ENCODE data around the gene CMSS1.
"Not testable (repeated sequence)": the region's sequence is repeated elsewhere in the genome, so short reads cannot be mapped to it uniquely, and the experiment has no call there.

The CMSS1 gene

DNA sequence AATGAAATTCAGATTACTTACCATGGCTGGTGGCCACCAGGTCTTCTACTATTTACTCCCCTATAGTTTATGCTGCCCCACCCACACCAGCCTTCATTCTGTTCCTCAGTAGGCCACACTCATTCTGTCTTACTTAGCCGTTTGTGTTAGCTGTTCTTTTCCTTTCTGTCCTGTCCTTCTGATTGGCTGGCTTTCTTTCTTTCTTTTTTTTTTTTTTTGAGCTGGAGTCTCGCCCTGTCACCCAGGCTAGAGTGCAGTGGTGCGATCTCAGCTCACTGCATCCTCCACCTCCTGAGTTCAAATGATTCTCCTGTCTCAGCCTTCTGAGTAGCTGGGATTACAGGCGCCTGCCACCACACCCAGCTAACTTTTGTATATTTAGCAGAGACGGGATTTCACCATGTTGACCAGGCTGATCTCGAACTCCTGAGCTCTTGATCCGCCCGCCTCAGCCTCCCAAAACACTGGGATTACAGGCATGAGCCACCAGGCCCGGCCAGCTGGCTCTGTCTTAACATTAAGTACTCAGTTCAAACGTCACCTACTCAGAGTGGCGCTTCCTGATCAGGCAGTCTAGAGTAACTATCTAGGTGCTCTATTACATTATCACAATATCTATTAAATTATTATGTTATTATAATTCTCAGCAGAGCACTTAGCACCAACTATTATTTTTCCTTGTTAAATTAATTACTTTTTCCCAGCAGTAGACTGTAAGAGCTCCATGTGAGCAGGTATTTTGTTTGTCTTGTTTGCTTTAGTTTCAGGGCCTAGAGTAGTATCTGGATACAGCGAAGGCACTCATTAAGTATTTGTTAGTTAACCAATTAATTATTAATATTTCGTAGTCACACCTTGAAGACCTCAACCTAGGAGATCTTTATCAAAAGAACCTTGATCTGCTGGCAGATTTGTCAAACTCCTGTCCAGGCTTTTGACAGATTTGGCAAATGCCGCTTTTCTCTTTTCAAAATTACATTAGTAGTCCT, 6.4 kb downstream of the CMSS1 start:
- DNase-seq, result no peak

DNA sequence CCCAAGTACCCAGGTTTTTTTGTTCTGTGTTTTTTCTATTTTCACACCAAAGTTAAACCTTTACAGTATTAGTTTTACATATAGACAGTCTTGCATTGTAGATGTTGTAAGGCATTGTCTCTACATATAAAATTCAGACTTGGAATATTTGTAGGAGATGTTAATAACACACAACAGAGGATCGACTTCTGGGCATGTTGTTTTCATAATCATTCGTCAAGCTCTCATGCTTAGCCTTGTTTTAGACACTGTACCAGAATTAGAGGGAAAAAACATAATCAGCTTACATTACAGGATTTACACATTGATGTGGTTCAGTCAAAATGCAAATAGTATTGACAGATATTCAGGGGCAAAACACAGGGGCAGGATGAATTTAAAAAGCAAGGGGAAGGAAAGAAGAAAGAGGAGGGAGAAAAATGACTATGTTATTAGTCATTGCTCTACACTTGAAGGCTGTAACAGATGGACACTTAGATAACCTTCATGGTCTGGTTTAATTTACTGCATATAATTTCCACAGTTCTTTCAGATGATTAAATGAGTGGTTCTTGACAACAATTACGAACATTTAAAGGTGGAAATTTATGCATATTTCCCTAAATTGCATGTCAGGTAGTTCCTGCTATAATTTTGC, 7.5 kb downstream of the CMSS1 start:
- DNase-seq, result no peak

DNA sequence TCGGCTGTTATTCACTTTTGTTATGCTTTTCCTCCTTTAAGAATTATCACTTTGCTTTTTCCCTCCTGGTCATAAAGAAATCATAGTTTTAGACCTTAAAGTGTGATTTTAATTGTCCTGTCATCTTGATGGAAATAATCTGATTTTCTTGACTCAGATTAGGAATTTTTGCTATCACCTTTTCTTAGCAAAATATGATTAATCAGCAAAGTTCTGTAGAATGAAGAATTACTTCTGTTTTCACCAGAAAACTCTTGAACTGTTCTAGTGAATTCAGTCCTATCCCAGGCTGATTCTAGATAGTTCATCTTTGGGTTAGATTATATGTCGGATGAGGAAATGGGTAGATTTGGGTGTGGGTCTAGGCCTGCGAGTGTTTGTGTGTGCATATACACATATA, 12.2 kb downstream of the CMSS1 start:
- no peak for DNase-seq

DNA sequence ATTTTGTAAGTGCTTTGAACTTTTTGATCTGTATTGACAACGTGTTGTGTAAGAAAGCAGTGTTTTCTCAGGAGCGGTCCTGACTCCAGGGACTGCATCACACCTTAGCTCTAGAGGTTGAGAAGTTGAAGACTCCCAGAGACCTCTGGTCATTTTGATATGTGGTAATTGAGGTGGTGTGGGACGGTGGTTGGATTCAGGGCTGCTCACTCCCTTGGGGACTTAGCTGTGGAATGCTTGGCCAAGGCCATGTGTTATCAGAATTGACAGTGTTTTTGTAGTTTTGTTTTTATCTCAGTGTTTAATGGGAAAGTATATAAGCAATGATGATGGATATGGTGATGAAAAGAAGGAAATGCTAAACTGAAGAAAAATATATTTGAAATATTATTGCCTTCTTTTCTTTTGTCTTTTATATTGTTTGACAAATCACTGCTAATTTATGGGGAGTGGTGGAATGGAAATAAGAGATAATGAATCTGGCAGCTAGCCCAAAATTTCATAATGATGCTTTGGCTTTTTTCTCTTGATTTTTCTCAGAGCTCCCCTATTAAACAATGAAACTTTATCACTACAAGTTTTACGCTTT, 16.0 kb downstream of the CMSS1 start:
- no peak for DNase-seq

DNA sequence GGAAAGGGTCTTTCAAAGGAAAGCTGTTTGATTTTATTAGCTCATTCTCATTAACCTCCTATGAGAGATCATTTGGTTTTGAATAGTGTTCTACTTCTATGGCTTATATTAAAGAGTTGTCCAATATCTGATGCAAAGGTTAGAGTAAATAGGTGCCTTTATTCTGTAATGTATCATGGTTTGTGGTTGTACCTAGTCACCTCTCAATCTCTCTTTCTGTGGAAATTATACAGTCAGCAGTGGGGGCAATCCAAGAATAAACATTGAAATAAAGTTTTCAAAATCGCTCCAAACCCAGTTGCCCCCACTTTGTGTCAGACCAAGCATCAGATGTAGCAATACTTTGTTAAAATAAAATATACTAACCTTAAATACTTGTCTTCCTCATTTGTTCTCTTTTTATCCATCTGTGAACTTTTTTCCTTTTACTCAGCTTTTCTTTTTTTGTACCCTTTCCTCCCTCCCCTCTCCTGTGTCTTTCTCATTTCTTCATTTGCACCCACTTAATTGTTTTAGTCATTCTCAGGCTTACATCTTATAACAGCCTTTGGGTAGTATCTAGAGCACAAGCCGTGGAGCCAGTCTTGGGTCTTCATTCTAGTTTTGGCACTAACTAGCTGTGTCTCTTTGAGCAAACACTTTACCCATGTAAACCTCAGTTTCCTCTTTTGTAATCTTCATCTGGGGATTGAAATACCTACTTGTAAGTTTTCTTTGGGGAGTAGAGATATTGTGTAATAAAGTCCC, 16.7 kb downstream of the CMSS1 start:
- no peak for DNase-seq

DNA sequence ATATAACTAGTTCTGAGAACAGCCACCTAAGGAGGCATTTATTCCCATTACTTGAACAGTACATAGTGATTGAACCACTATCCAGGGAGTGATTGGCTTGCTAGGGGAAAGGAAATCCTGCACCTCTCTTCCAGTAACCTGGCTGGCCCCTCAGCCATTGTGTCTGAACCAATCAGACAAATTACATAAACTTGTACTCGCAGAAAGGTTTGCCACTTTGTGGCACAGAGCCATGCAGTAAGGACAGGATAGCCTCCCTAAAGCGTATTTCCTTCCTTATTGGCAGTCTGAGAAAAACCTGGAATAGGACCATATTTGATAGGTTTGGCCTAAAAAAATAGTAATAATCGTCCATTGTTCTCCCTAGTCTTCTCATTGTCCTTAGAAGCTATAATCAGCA, 19.0 kb downstream of the CMSS1 start:
- DNase-seq, result no peak

DNA sequence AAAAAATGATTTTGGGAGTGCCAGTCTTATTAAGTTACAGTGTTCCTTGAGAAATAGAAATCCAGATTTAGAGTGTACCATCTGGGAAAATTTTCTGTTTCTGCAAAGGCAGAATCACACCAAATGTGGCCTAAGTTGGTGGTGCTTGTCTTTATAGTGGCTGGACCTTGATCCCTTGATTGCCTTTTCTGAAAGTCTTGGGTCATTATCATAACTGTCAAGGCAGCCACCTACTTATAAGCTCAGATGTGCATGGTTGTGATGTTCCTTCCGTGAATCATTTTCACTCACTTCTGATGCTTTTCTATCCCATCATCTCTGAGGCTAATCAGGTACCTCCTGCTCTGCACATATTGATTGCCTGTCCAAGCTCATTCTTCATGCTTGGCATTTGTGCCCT, 20.1 kb downstream of the CMSS1 start:
- DNase-seq, result no peak

DNA sequence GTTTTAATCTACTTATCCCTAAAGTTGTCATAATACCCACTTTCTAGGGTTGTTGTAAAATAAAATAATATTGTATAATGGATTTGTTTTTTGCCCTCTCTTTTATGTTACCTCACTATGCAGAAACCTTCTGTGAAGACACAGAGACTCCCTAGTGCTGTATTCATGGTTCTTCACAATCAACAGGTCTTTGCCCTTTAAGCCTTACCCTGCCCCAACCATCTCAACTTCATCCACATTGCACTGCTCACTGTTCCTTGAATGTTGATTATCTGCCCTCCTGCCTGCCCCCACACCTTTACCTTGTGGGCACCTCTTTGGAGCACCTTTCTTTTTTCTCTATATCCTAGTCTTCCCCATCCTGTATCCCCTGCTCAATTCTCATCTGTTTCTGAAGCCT, 21.1 kb downstream of the CMSS1 start:
- DNase-seq, result no peak

DNA sequence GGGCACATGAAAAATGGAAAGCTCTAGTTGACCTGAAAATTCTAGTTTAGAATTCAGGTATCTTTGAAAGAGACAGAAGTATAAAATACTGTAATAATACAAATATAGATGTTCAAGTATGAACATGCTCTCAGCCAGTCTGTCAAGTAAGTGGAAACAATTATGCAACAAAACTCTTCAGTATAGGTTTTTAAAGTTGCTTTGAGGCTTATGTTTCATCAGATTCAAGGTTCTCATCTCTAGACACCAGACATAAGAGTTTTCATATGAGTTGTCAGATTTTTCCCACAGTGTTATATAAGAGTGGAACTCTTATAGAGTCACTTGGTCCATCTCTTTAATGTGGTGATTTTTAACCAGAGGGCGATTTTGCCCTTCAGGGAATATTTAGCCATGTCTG, 22.0 kb downstream of the CMSS1 start:
- DNase-seq, result no peak

DNA sequence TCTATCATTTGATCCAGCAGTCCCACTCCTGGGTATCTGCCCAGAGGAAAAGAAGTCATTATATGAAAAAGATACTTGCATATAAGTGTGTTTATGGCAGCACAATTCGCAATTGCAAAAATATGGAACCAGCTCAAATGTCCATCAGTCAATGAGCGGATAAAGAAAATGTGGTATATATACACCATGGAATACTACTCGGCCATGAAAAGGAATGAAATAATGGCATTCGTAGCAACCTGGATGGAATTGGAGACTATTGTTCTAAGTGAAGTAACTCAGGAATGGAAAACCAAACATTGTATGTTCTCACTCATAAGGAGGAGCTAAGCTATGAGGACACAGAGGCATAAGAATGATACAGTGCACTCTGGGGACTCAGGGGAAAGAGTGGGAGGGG, 24.3 kb downstream of the CMSS1 start:
- not testable (repeated sequence) for DNase-seq

DNA sequence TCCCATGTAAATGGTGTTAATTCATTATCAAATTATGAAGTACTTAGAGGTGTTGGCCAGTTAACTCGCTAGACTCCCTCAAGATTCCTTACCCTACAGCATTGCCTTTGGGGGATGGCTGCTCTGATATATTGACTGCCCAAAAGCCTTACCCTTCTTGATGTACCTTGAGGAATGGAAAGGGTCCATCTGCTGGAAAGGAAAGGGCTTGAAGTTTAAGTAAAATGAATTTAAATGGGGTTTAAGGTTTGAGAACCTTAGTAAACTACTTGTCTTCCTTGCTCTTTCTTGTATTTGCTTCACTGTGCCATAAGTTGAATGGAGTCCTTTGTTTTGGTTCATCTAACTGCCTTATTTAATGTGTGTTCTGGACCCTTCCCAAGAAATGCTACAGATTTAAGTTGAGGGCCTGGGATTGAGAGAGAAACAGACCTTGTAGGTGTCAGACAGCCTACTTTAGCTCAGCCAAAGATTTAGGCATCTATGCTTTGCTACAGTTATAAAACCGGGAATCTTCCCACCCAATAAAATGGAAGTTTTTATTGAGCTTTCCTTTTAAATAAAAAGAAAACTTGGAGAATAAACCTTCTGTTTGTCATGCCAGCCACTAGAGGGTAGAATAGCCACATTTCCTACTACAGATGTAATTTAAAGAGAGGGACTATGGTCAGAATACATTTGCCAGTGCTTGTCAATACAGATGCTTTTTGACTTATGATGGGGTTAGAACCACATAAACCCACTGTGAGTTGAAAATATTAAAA, 25.3 kb downstream of the CMSS1 start:
- DNase-seq, result no peak

DNA sequence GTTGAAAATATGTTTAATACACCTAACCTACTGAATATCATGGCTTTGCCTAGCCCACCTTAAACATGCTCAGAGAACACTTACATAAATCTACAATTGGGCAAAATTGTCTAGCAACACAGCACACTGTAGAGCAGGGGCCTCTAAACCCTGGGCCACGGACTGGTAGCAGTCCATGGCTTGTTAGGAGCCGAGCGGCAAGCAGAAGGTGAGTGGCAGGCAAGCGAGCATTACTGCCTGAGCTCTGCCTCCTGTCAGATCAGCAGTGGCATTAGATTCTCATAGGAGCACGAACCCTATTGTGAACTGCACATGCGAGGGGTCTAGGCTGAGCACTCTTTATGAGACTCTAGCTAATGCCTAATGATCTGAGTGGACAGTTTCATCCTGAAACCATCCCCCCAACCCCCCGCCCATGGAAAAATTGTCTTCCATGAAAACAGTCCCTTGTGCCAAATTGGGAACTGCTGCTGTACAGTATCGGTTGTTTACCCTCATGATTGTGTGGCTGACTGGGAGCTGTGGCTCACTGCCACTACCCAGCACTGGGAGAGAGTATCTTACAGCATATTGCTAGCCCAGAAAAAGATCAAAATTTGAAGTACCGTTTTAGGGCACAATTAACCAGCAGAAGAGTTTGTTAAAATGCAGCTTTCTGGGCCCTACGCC, 26.1 kb downstream of the CMSS1 start:
- no peak for DNase-seq

DNA sequence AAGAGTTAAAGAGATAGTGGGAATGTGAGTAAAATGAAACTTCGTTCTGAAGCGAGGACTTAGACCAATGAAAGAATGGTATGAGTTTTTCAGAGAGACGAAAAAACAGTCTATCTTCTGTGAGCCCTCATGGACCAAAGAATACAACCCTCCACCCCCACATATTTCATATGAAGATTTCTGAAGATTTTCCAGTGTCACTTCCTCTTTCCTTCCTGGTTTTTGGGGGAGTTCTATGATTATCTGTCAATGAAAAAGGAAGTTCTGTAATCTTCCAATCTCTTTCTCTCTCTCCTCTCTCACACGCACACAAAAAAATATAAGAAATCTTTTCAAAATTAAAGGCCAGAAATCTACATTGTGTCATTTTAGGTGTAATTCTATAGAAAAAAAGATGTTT, 27.7 kb downstream of the CMSS1 start:
- no peak for DNase-seq

DNA sequence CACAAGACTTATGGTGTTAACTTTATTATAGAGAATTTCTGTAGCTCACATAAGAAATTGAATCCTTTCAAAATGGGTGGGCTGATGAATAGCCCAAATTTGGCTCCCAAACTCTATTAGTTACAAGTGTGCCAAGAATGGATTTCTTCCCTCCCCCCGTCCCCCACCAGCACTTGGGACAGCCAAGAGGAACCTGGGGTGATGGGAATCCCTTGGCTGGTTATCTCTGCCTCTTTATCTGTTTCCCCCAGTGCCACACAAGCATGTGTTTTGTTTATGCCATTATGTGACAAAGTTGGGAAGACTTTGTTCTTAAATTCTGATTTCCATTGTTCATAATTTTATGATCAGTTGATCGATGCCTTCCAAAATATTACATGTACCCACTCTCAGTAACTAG, 28.3 kb downstream of the CMSS1 start:
- no peak for DNase-seq

DNA sequence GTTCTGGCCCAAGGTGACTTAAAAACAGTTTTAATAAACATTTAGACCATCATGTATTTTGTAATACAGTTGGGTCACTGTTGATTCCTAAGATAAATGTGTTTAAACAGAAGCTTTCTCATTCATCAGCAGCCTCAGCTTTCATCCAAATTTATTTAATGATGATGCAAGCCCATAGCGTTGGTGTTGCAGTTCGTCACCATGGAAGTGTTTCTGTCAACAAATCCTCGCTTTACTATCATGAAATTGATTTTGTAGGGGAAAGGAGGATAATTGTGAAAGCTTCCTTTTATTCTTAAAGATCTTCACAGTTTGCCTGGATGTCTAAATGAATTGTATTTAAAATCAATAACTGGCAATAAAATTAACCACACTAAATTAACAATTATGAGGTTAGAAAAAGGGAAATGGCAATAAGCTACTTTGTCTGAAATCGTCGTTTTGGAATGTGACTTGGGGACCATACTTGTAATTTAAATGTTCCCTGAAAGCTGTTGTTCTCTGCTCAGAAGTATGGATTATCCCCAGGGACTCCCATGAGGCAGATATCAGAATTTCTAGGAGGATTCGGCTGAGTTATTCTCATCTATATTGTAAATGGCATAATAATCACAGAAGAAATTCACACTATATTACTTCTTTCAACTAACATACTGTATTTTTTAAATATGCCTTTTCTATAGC, 29.0 kb downstream of the CMSS1 start:
- no peak for DNase-seq

DNA sequence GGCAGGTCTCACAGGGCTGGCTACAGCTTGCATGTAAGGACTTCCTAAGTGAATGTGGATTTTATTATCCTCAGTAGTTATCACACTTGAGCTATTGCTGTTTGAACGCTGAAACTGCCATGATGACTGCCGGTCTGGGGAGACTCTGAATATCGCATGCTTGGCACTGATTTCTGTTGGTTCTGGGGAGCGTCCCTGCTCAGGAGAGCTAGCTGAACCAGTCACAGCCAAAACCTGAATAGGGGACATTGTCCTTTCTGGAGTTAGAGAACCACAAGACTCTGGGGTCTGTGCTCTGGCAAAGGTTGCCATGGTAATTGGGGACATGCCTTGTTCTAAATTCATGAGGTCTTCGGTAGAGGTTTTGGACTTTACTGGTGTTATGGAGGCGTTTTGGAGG, 30.8 kb downstream of the CMSS1 start:
- DNase-seq, result no peak

DNA sequence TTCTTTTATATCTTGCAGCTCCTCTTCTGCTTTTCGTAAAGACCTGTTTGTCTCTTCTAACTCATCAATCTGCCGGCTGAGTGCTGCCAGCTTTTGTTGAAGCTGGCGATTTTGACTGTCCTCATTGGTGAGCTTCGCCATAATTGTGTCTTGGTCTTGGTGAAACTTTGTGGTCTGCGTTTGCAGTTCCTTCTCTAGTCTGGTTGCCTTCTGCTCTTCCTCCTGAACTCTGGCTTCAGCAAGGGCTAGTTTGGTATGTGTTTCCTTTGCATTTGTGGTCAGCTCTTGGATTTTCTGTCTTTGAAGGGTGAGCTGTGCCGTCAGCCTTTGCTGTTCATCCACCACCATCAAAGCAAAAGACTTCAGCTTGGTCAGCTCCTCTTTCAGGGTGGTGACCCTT, 32.9 kb downstream of the CMSS1 start:
- no peak for DNase-seq

DNA sequence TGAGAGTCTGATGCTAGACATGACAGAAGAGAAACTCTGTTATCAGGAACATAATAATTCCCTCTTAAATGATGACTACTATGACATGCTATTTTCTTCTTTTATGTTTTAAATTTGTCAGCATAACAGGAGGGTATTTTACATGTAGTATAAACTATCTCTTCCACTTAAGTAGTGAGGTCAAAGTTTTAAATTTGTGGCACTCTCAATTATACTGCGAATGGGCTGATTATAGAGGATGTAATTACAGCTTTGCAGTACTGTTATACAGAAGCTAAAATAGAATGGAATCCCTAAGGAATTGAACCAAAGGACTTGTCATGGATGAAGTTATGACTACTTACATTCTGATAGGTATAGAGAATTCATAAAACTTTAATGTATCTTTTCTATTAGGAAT, 34.3 kb downstream of the CMSS1 start:
- DNase-seq, result no peak

DNA sequence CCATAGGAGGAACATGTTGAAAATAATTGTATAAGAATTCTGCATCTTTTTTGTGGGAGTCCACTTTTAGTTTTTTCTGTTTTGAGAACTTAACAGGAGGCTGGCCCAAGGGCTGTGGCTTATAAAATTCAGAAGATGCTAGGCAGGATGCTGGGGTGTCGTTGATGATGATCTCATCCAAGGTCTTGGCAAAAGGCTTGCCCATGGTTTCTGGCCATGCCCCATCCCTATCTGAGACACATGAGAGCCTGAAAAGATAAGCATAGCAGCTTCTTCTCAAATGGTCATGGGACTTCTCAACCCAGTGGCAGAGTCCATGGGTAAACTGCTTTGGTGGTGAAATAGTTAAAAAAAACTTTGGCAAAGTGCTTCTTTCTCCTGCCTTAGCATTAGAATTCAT, 35.2 kb downstream of the CMSS1 start:
- no peak for DNase-seq

DNA sequence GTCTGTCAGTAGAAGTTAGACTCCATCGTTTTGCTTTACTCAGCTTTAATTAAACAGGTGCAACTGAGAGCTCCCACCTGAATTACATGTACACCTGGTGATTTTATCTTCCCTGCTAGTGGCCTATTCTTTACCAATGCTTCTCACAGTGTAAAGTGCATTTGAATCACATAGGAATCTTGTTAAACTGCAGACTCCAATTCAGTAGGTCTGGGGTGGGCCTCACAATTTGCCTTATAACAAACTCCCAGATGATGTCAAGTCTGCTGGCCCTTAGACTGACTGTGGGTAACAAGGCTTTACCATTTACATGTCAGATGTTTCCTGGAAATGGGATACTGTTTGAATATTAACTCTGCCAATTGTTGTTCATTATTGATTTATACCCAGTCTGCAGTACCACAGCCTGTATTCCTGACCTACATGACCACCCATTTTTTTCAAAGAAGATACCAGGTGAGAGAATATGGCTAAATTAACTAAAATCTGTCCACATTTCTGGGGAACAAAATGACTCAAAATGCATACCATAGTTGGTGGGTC, 37.2 kb downstream of the CMSS1 start:
- DNase-seq, result no peak

DNA sequence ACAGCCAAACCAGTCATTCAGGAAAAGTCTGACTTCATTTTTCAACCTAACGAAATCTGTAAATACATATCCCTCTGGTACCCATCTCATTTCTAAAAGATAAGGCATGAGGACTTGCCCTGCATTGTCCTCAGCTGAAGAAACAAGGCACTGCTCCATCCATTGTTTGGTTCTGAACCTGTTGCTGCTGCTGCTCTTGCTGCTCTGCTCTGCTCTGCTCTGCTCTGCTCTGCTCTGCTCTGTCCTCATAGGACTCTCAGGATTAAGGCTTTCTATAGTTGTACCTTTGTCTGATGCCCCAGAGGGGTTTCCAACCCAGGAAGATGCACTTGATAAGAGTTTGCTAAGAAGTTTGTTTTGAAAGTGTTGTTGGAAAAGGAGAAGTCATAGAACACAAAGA, 38.2 kb downstream of the CMSS1 start:
- no peak for DNase-seq
